A673 (cell line): ENCODE results near the gene HEATR1. TPM values are rescaled to one million over a fixed set of nuclear protein-coding genes. Genes with fewer than 3 reads are reported as not detected.

Source experiments
- BruUV-seq: library from RNA; stranded (reverse); fragments of 400-500 nt; replicated peaks from 2 replicates; lab custom pipeline; 2021; lab: Mats Ljungman, UMichigan
- CTCF ChIA-PET: fragments of 300-600 bp; sonication (Branson Sonifier 250); formaldehyde crosslinking; loops from one replicate; lab custom pipeline; 2022; ENCODE audit warnings: antibody characterized with exemption; lab: Charles Lee
- POLR2A ChIA-PET: fragments of 300-600 bp; sonication (Branson Sonifier 250); formaldehyde crosslinking; loops from one replicate; lab custom pipeline; 2022; ENCODE audit warnings: antibody characterized with exemption; ENCODE audit not compliant: low non-redundant PET; lab: Charles Lee
- DNase-seq: peaks from one replicate; pipeline ENCODE4 v3.0.0-alpha.2; 2015; ENCODE audit warnings: low spot score
- H3K27ac ChIP-seq: fragments of 200-600 bp; sonication (generic); 2 replicates; pipeline ENCODE4 v1.5.1; 2016; ENCODE audit warnings: mixed run types, low read depth, mild to moderate bottlenecking, mixed read lengths, antibody characterized with exemption, low read length; ENCODE audit not compliant: poor library complexity, severe bottlenecking
- H3K27me3 ChIP-seq: fragments of 200-600 bp; sonication (generic); replicated peaks from 2 replicates; pipeline ENCODE4 v1.6.1; 2017; ENCODE audit warnings: mixed run types, low read depth, mild to moderate bottlenecking, mixed read lengths, antibody characterized with exemption, low read length; ENCODE audit not compliant: insufficient read depth, poor library complexity
- H3K36me3 ChIP-seq: fragments of 200-600 bp; sonication (generic); 2 replicates; pipeline ENCODE4 v1.6.1; 2016; ENCODE audit warnings: mixed run types, mild to moderate bottlenecking, mixed read lengths, antibody characterized with exemption, low read length; ENCODE audit not compliant: insufficient read depth, poor library complexity, severe bottlenecking
- H3K4me1 ChIP-seq: fragments of 200-600 bp; sonication (generic); 2 replicates; pipeline ENCODE4 v1.6.1; 2017; ENCODE audit warnings: mixed run types, mild to moderate bottlenecking, mixed read lengths, antibody characterized with exemption, low read length; ENCODE audit not compliant: insufficient read depth, poor library complexity, severe bottlenecking
- H3K4me3 ChIP-seq: fragments of 200-600 bp; sonication (generic); 2 replicates; pipeline ENCODE4 v1.5.1; 2016; ENCODE audit warnings: low read depth, mixed run types, mild to moderate bottlenecking, mixed read lengths, low read length; ENCODE audit not compliant: poor library complexity, severe bottlenecking
- H3K9me3 ChIP-seq: fragments of 200-600 bp; sonication (generic); 2 replicates; pipeline ENCODE4 v1.6.1; 2016; ENCODE audit warnings: mixed run types, low read depth, mild to moderate bottlenecking, mixed read lengths, antibody characterized with exemption, low read length; ENCODE audit not compliant: poor library complexity, severe bottlenecking
- EZH2 ChIP-seq: fragments of 200-600 bp; sonication (generic); IDR thresholded peaks from 2 replicates; pipeline ENCODE4 v1.6.1; 2017; ENCODE audit warnings: borderline replicate concordance, low read depth, mild to moderate bottlenecking, mixed read lengths, antibody characterized with exemption, low read length; ENCODE audit not compliant: poor library complexity, severe bottlenecking
- intact Hi-C: fragments of 100-400 bp; cut with micrococcal nuclease; formaldehyde crosslinking; loops from one replicate; pipeline ENCODE4 v1.10.0; 2022; ENCODE audit not compliant: unreplicated experiment
- total RNA-seq: library from RNA; stranded (reverse); gene quantifications from 2 replicates; pipeline ENCODE4 v1.2.3, GENCODE V29; 2021
- TF ChIP-seq, protein P1 (sequence below): fragments of 300-800, 200-600 bp; sonication (generic); conservative IDR thresholded peaks from 2 replicates; pipeline ENCODE4 v1.5.1; 2017; ENCODE audit warnings: low read depth, mild to moderate bottlenecking, antibody characterized with exemption, low read length, moderate library complexity, mixed read lengths

Gene HEATR1
- total RNA-seq, 1 experiment from 2014 or later, result 59.7 TPM

DNA sequence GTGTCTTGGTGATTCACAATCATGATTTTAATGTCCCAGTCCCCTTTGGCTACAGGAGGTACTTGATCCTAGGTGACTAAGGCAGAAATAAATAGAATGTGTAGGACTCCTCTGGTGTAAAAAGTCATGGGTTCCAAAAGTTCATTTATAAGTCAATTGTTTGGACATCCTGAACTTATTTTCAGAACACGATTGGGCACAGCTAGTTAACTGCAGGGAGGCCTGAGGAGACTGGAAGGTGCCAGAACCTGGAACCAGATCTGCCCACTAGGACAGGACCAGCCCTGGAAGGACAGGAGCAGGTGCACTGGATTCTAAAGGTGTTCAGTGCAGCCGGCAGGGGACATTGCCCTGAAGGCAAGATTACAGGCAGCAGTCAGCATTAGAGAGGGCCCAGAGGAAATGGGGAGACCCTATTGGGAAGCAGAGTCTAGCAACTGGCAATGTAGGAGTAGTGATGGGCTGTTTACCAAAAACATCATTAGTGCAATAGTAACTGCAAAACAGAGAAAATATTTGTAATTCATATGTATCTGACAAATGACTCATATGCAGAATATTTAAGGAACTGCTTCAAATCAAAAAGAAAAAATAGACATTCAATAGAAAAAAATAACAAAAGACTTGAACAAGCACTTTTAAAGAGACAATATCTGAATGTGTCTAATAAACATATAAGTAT, 23.6 kb upstream of the HEATR1 start:
- Histone ChIP-seq H3K36me3 (no peaks in the 10 kb centered on the region), H3K4me3 (no peak overlapping the region), H3K4me1 (no peaks in the 10 kb centered on the region), H3K27me3 (no peaks in the 10 kb centered on the region), H3K9me3 (peaks cover under 1% of the 10 kb centered on the region), H3K27ac (no peak overlapping the region)
- ChIA-PET CTCF (no interaction called here), POLR2A (no interaction called here)
- no peak for DNase-seq
- intact Hi-C loops, result no loop called here
- TF ChIP-seq, protein P1, sequence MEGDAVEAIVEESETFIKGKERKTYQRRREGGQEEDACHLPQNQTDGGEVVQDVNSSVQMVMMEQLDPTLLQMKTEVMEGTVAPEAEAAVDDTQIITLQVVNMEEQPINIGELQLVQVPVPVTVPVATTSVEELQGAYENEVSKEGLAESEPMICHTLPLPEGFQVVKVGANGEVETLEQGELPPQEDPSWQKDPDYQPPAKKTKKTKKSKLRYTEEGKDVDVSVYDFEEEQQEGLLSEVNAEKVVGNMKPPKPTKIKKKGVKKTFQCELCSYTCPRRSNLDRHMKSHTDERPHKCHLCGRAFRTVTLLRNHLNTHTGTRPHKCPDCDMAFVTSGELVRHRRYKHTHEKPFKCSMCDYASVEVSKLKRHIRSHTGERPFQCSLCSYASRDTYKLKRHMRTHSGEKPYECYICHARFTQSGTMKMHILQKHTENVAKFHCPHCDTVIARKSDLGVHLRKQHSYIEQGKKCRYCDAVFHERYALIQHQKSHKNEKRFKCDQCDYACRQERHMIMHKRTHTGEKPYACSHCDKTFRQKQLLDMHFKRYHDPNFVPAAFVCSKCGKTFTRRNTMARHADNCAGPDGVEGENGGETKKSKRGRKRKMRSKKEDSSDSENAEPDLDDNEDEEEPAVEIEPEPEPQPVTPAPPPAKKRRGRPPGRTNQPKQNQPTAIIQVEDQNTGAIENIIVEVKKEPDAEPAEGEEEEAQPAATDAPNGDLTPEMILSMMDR, result no peak
- TF ChIP-seq EZH2, result no peak
- no TSS peak for BruUV-seq

DNA sequence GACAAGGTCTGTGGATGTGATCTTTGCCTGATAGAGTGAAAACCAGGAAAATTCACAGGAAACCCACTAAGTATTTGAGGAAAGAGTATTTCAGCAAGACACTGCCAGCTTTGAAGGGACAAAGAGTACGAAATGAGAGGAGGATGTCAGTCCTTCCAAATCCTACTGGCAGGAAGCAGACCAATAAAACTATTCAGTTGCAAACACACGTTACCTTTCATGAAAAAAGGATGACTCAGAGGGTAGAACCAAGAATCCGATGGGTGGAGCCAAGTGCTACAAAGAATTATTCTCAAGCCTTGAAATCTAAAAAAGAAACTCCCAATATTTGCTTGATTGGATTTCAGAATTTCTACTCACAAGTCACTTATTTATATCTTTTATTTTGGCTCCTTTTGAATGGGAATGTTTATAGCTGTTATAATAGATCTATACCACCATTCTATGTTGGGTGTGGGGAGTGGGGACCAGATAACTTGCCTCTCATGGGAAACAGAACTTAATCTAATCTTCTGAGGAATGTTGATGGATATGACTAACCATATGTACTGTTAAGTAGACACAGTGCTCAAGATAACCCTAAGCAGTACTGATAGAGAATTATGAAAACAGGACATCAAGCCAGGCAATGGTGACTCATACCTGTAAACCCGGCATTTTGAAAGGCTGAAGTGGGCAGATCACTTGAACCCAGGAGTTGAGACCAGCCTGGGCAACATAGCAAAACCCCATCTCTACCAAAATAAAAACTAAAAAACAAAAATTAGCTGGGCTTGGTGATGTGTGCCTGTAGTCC, 19.3 kb upstream of the HEATR1 start:
- CTCF ChIA-PET, result no interaction called here
- Histone ChIP-seq H3K27me3 (no peaks in the 10 kb centered on the region), H3K36me3 (no peaks in the 10 kb centered on the region), H3K9me3 (peaks cover 12% of the 10 kb centered on the region), H3K27ac (peak overlapping the region; percentile 47), H3K4me1 (no peaks in the 10 kb centered on the region), H3K4me3 (no peak overlapping the region)
- TF ChIP-seq EZH2, result no peak
- TF ChIP-seq, protein P1, result no peak
- BruUV-seq, result no TSS peak
- DNase-seq, result peak; percentile 77
- intact Hi-C loops, result no loop called here
- POLR2A ChIA-PET, result no interaction called here

DNA sequence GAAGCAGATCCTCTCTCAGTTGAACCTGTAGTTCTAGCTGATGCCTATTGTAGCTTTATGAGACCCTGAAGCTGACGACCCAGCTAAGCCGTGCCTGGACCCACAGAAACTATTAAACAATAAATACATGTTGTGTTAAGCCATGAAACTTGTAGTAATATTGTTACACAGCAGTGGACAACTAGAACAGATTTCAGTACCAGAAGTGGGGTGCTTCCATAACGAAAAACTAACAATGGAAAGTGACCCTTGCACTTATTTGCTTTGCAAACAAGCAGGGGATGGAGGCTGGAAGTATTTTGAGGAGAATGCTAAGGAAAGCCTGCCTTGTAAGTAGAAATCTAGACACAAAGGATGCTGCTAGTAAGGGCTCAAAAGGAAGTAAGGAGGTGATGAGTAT, 18.1 kb upstream of the HEATR1 start:
- no peak for TF ChIP-seq EZH2
- TF ChIP-seq, protein P1, result no peak
- POLR2A ChIA-PET, result no interaction called here
- CTCF ChIA-PET, result no interaction called here
- Histone ChIP-seq H3K9me3 (peaks cover 12% of the 10 kb centered on the region), H3K36me3 (no peaks in the 10 kb centered on the region), H3K27ac (no peak overlapping the region), H3K4me1 (no peaks in the 10 kb centered on the region), H3K27me3 (no peaks in the 10 kb centered on the region), H3K4me3 (no peak overlapping the region)
- DNase-seq, result no peak
- intact Hi-C loops, result no loop called here
- BruUV-seq, result no TSS peak
